ENCODE data around the gene CHD5.
A peak's percentile ranks its signal among the peaks of the same experiment; 100 is the strongest.

GRCh38 chr1:6108937-6109614 lies 71.0 kb downstream of the CHD5 start:
- TF ChIP-seq CTCF (conservative IDR thresholded peaks at IDR 0.05; ENCODE audit: low read depth, low read length) (peak; percentile 56), MAZ (IDR thresholded peaks at IDR 0.05; ENCODE audit: borderline replicate concordance, low read depth, low read length) (no peak), RAD21 (IDR thresholded peaks at IDR 0.05; ENCODE audit: low read length) (peak; percentile 62), POLR2A (IDR thresholded peaks at IDR 0.05; ENCODE audit: low read depth, low read length) (no peak), MXI1 (IDR thresholded peaks at IDR 0.05; ENCODE audit: borderline replicate concordance, low read depth, low read length) (no peak), SMC3 (IDR thresholded peaks at IDR 0.05; ENCODE audit: low read depth, low read length) (peak; percentile 61), RFX5 (IDR thresholded peaks at IDR 0.05; ENCODE audit: low read depth, low read length) (no peak), ELK1 (IDR thresholded peaks at IDR 0.05; ENCODE audit: borderline replicate concordance, low read depth, low read length) (no peak), CEBPB (IDR thresholded peaks at IDR 0.05; ENCODE audit: low read depth, low read length) (no peak), USF2 (IDR thresholded peaks at IDR 0.05; ENCODE audit: low read depth, low read length) (no peak), RCOR1 (IDR thresholded peaks at IDR 0.05; ENCODE audit: insufficient replicate concordance, low read length) (no peak)

Data from IMR-90 (cell line).